ENCODE measurements around the gene CTAGE1. TPM values are rescaled to one million over a fixed set of nuclear protein-coding genes. Genes with fewer than 3 reads are reported as not detected.
"Not testable (repeated sequence)": the region's sequence is repeated elsewhere in the genome, so short reads cannot be mapped to it uniquely, and the experiment has no call there.

Gene CTAGE1
- not detected for total RNA-seq
- long read RNA-seq, donor 1 = 0 reads
- long read RNA-seq, donor 2 = 0 reads

GRCh38 chr18:22417496-22418188 lies at the start of gene CTAGE1:
Gene CTAGE1, minus strand, starts transcription at chr18:22417915. Its CDS starts 104 bp downstream, at chr18:22417811.
- no peak for DNase-seq (ENCODE audit: low spot score)
- intact Hi-C loops (cut with DNase I) = no loop called here

GRCh38 chr18:22466608-22467395 lies 49.1 kb upstream of the CTAGE1 start:
- DNase-seq (ENCODE audit: low spot score) = no peak

GRCh38 chr18:22465859-22466457 lies 48.2 kb upstream of the CTAGE1 start:
- DNase-seq (ENCODE audit: low spot score) = no peak
- intact Hi-C loops (cut with DNase I) = loop anchor here (5.0 kb wide), 2 partner anchors 96 to 294 kb away; no protein-coding TSS in a partner anchor

More at GRCh38 chr18:22466608-22467395, 49.1 kb upstream of the CTAGE1 start:
- intact Hi-C loops (cut with DNase I) = loop anchor here (5.0 kb wide), 2 partner anchors 95 to 295 kb away; no protein-coding TSS in a partner anchor

GRCh38 chr18:22463076-22463475 lies 45.4 kb upstream of the CTAGE1 start:
- intact Hi-C loops (cut with DNase I) = no loop called here
- DNase-seq (ENCODE audit: low spot score) = no peak

- DNase-seq (ENCODE audit: low spot score) = no peak
- intact Hi-C loops (cut with DNase I) = no loop called here
These were observed 41.8 kb upstream of the CTAGE1 start for GRCh38 chr18:22459491-22459890.

GRCh38 chr18:22457524-22457923 lies 39.8 kb upstream of the CTAGE1 start:
- intact Hi-C loops (cut with DNase I) = no loop called here
- DNase-seq (ENCODE audit: low spot score) = no peak

GRCh38 chr18:22456547-22456946 lies 38.8 kb upstream of the CTAGE1 start:
- DNase-seq (ENCODE audit: low spot score) = no peak
- intact Hi-C loops (cut with DNase I) = no loop called here

- no peak for DNase-seq (ENCODE audit: low spot score)
- intact Hi-C loops (cut with DNase I) = no loop called here
These were observed 38.4 kb upstream of the CTAGE1 start for GRCh38 chr18:22456116-22456480.

GRCh38 chr18:22455425-22456115 lies 37.9 kb upstream of the CTAGE1 start:
- no peak for DNase-seq (ENCODE audit: low spot score)
- intact Hi-C loops (cut with DNase I) = no loop called here

- intact Hi-C loops (cut with DNase I) = no loop called here
- DNase-seq (ENCODE audit: low spot score) = no peak
These were observed 35.6 kb upstream of the CTAGE1 start for GRCh38 chr18:22453315-22453714.

GRCh38 chr18:22452226-22452668 lies 34.5 kb upstream of the CTAGE1 start:
- DNase-seq (ENCODE audit: low spot score) = no peak
- intact Hi-C loops (cut with DNase I) = no loop called here

GRCh38 chr18:22451796-22452195 lies 34.1 kb upstream of the CTAGE1 start:
- DNase-seq (ENCODE audit: low spot score) = no peak
- intact Hi-C loops (cut with DNase I) = no loop called here

GRCh38 chr18:22450766-22451165 lies 33.1 kb upstream of the CTAGE1 start:
- DNase-seq (ENCODE audit: low spot score); intact Hi-C loops (cut with DNase I): not testable (repeated sequence)

- DNase-seq (ENCODE audit: low spot score); intact Hi-C loops (cut with DNase I): not testable (repeated sequence)
These were observed 32.6 kb upstream of the CTAGE1 start for GRCh38 chr18:22450318-22450717.

GRCh38 chr18:22449753-22450152 lies 32.0 kb upstream of the CTAGE1 start:
- intact Hi-C loops (cut with DNase I); DNase-seq (ENCODE audit: low spot score): not testable (repeated sequence)

- no peak for DNase-seq (ENCODE audit: low spot score)
- intact Hi-C loops (cut with DNase I) = no loop called here
These were observed 30.5 kb upstream of the CTAGE1 start for GRCh38 chr18:22448238-22448637.

GRCh38 chr18:22447792-22448191 lies 30.1 kb upstream of the CTAGE1 start:
- intact Hi-C loops (cut with DNase I) = no loop called here
- DNase-seq (ENCODE audit: low spot score) = no peak

- intact Hi-C loops (cut with DNase I) = no loop called here
- no peak for DNase-seq (ENCODE audit: low spot score)
These were observed 29.2 kb upstream of the CTAGE1 start for GRCh38 chr18:22446911-22447310.

- intact Hi-C loops (cut with DNase I) = no loop called here
- no peak for DNase-seq (ENCODE audit: low spot score)
These were observed 28.6 kb upstream of the CTAGE1 start for GRCh38 chr18:22446325-22446724.

- no peak for DNase-seq (ENCODE audit: low spot score)
- intact Hi-C loops (cut with DNase I) = no loop called here
These were observed 23.9 kb upstream of the CTAGE1 start for GRCh38 chr18:22441638-22442037.

Measured in posterior vena cava (tissue), 2 donors.